Measurements from ENCODE around the gene CAPN12. TPM values are rescaled to one million over a fixed set of nuclear protein-coding genes. Genes with fewer than 3 reads are reported as not detected.
A peak's percentile ranks its signal among the peaks of the same experiment; 100 is the strongest.

The CAPN12 gene
- total and polyA plus RNA-seq, 4 donors: 2.0 to 17.8 (median 6.0) TPM

GRCh38 chr19:38697197-38697596 is 47.1 kb downstream of the CAPN12 start:
- peaks cover 4 to 33% (median 13%) of the 10 kb centered on the region in 4 donors for H3K36me3 ChIP-seq (ENCODE audit: control insufficient read depth in 4 of 4, insufficient read depth in 4 of 4, low read length in 4 of 4)
- ATAC-seq (ENCODE audit: insufficient read depth, low FRiP score) (no peak), DNase-seq (no peak)
- no peak for TF ChIP-seq CTCF (IDR thresholded peaks at IDR 0.05; ENCODE audit: control extremely low read depth, extremely low read depth)
- 94 to 97% methylated on average over 6 of the region's 6 CpGs for WGBS, 2 donors
- no peak overlapping the region for H3K4me3 ChIP-seq
- peaks cover 11 to 61% (median 30%) of the 10 kb centered on the region in 5 donors for H3K4me1 ChIP-seq (ENCODE audit: control insufficient read depth in 5 of 5, insufficient read depth in 5 of 5, low read length in 5 of 5)
- peak overlapping the region in 1 of 2 donors; percentile 62 for H3K27ac ChIP-seq (ENCODE audit: low read depth in 1 of 2, low read length in 1 of 2)
- H3K27me3 ChIP-seq (ENCODE audit: control insufficient read depth in 3 of 3, insufficient read depth in 3 of 3, low read length in 2 of 3): no peaks in the 10 kb centered on the region
- no peaks in the 10 kb centered on the region for H3K9me3 ChIP-seq (ENCODE audit: control insufficient read depth in 4 of 4, insufficient read depth in 3 of 4, low read length in 3 of 4)
- H3K9ac ChIP-seq (ENCODE audit: insufficient read depth in 1 of 2, low read length in 2 of 2): no peak overlapping the region

- no peak overlapping the region for H3K4me3 ChIP-seq
- 90 to 91% methylated on average over 6 of the region's 6 CpGs for WGBS, 2 donors
- DNase-seq (no peak), ATAC-seq (ENCODE audit: insufficient read depth, low FRiP score) (no peak)
- H3K9ac ChIP-seq (ENCODE audit: insufficient read depth in 1 of 2, low read length in 2 of 2): no peak overlapping the region
- peaks cover 4 to 29% (median 12%) of the 10 kb centered on the region in 4 donors for H3K36me3 ChIP-seq (ENCODE audit: control insufficient read depth in 4 of 4, insufficient read depth in 4 of 4, low read length in 4 of 4)
- peak overlapping the region in 1 of 2 donors; percentile 49 for H3K27ac ChIP-seq (ENCODE audit: low read depth in 1 of 2, low read length in 1 of 2)
- TF ChIP-seq CTCF (IDR thresholded peaks at IDR 0.05; ENCODE audit: control extremely low read depth, extremely low read depth): no peak
- H3K4me1 ChIP-seq (ENCODE audit: control insufficient read depth in 5 of 5, insufficient read depth in 5 of 5, low read length in 5 of 5): peaks cover 9 to 65% (median 25%) of the 10 kb centered on the region in 5 donors
- H3K27me3 ChIP-seq (ENCODE audit: control insufficient read depth in 3 of 3, insufficient read depth in 3 of 3, low read length in 2 of 3): no peaks in the 10 kb centered on the region
- H3K9me3 ChIP-seq (ENCODE audit: control insufficient read depth in 4 of 4, insufficient read depth in 3 of 4, low read length in 3 of 4): no peaks in the 10 kb centered on the region
Measured at GRCh38 chr19:38696729-38697055, 47.6 kb downstream of the CAPN12 start.

GRCh38 chr19:38695832-38696728 is 48.2 kb downstream of the CAPN12 start:
- ATAC-seq (ENCODE audit: insufficient read depth, low FRiP score) (no peak), DNase-seq (no peak)
- H3K4me1 ChIP-seq (ENCODE audit: control insufficient read depth in 5 of 5, insufficient read depth in 5 of 5, low read length in 5 of 5): peaks cover 4 to 68% (median 21%) of the 10 kb centered on the region in 5 donors
- H3K36me3 ChIP-seq (ENCODE audit: control insufficient read depth in 4 of 4, insufficient read depth in 4 of 4, low read length in 4 of 4): peaks cover 0 to 23% (median 7%) of the 10 kb centered on the region in 4 donors
- TF ChIP-seq CTCF (IDR thresholded peaks at IDR 0.05; ENCODE audit: control extremely low read depth, extremely low read depth): no peak
- H3K27me3 ChIP-seq (ENCODE audit: control insufficient read depth in 3 of 3, insufficient read depth in 3 of 3, low read length in 2 of 3): no peaks in the 10 kb centered on the region
- H3K4me3 ChIP-seq: no peak overlapping the region
- H3K9me3 ChIP-seq (ENCODE audit: control insufficient read depth in 4 of 4, insufficient read depth in 3 of 4, low read length in 3 of 4): no peaks in the 10 kb centered on the region
- peak overlapping the region; percentile 50 to 69 for H3K27ac ChIP-seq (ENCODE audit: low read depth in 1 of 2, low read length in 1 of 2)
- 87 to 92% methylated on average over 22 of the region's 22 CpGs for WGBS, 2 donors
- no peak overlapping the region for H3K9ac ChIP-seq (ENCODE audit: insufficient read depth in 1 of 2, low read length in 2 of 2)

All from lung (tissue), 12 donors.